ENCODE data around the gene SIX4.

Gene SIX4

GRCh38 chr14:60722357-60723115 is 1.6 kb downstream of the SIX4 start:
- FAIRE-seq, result no peak
- peak; percentile 95 for DNase-seq (ENCODE audit: insufficient read length, low spot score)

- FAIRE-seq (no peak), DNase-seq (ENCODE audit: insufficient read length, low spot score) (peak; percentile 52)
These were observed 2.1 kb downstream of the SIX4 start for GRCh38 chr14:60722107-60722356.

GRCh38 chr14:60721326-60722106 is 2.6 kb downstream of the SIX4 start:
- peak; percentile 95 for DNase-seq (ENCODE audit: insufficient read length, low spot score)
- no peak for FAIRE-seq

- FAIRE-seq (no peak), DNase-seq (ENCODE audit: insufficient read length, low spot score) (peak; percentile 45)
These were observed 3.2 kb downstream of the SIX4 start for GRCh38 chr14:60720962-60721325.

GRCh38 chr14:60720391-60720790 is 3.8 kb downstream of the SIX4 start:
- DNase-seq (ENCODE audit: insufficient read length, low spot score), result no peak
- FAIRE-seq, result no peak

GRCh38 chr14:60713513-60713912 is 10.6 kb downstream of the SIX4 start:
- DNase-seq (ENCODE audit: insufficient read length, low spot score), result no peak
- no peak for FAIRE-seq

GRCh38 chr14:60710494-60710893 is 13.7 kb downstream of the SIX4 start:
- FAIRE-seq, result peak; percentile 97

GRCh38 chr14:60707858-60708257 is 16.3 kb downstream of the SIX4 start:
- no peak for DNase-seq (ENCODE audit: insufficient read length, low spot score)
- FAIRE-seq, result no peak

More at GRCh38 chr14:60710494-60710893, 13.7 kb downstream of the SIX4 start:
- no peak for DNase-seq (ENCODE audit: insufficient read length, low spot score)

- DNase-seq (ENCODE audit: insufficient read length, low spot score), result no peak
- peak; percentile 90 for FAIRE-seq
These were observed 19.1 kb downstream of the SIX4 start for GRCh38 chr14:60705100-60705499.

- no peak for DNase-seq (ENCODE audit: insufficient read length, low spot score)
These were observed 23.6 kb downstream of the SIX4 start for GRCh38 chr14:60700598-60700997.

GRCh38 chr14:60695327-60695726 is 28.8 kb downstream of the SIX4 start:
- no peak for FAIRE-seq
- DNase-seq (ENCODE audit: insufficient read length, low spot score), result no peak

More at GRCh38 chr14:60700598-60700997, 23.6 kb downstream of the SIX4 start:
- FAIRE-seq, result peak; percentile 77

- FAIRE-seq (peak; percentile 82), DNase-seq (ENCODE audit: insufficient read length, low spot score) (no peak)
These were observed 32.6 kb downstream of the SIX4 start for GRCh38 chr14:60691383-60692113.

GRCh38 chr14:60686865-60687264 is 37.3 kb downstream of the SIX4 start:
- no peak for DNase-seq (ENCODE audit: insufficient read length, low spot score)
- FAIRE-seq, result no peak

- FAIRE-seq (peak; percentile 95), DNase-seq (ENCODE audit: insufficient read length, low spot score) (no peak)
These were observed 39.9 kb downstream of the SIX4 start for GRCh38 chr14:60684203-60684602.

- FAIRE-seq (peak; percentile 92), DNase-seq (ENCODE audit: insufficient read length, low spot score) (no peak)
These were observed 42.9 kb downstream of the SIX4 start for GRCh38 chr14:60681271-60681670.

- FAIRE-seq, result peak; percentile 79
These were observed 43.6 kb downstream of the SIX4 start for GRCh38 chr14:60680511-60680910.

GRCh38 chr14:60679566-60680258 is 44.4 kb downstream of the SIX4 start:
- no peak for DNase-seq (ENCODE audit: insufficient read length, low spot score)
- peak; percentile 87 for FAIRE-seq

More at GRCh38 chr14:60680511-60680910, 43.6 kb downstream of the SIX4 start:
- no peak for DNase-seq (ENCODE audit: insufficient read length, low spot score)

- FAIRE-seq (peak; percentile 80), DNase-seq (ENCODE audit: insufficient read length, low spot score) (no peak)
These were observed 46.5 kb downstream of the SIX4 start for GRCh38 chr14:60677701-60678100.

- FAIRE-seq (no peak), DNase-seq (ENCODE audit: insufficient read length, low spot score) (no peak)
These were observed 53.2 kb downstream of the SIX4 start for GRCh38 chr14:60670989-60671388.

GRCh38 chr14:60668431-60669112 is 55.6 kb downstream of the SIX4 start:
- FAIRE-seq (peak; percentile 51), DNase-seq (ENCODE audit: insufficient read length, low spot score) (no peak)

All from HTR-8/SVneo (cell line).